DOHH2 (cell line): ENCODE data around the gene KRI1.

Experiments
- H3F3A ChIP-seq: fragments of 200-600 bp; sonication (generic), shearing (Covaris generic); 2 replicates; pipeline ENCODE4 v1.6.0; 2016; ENCODE audit warnings: antibody characterized with exemption, mild to moderate bottlenecking; ENCODE audit not compliant: control insufficient read depth, insufficient read depth
- H3K27ac ChIP-seq: fragments of 200-600 bp; sonication (generic); 2 replicates; pipeline ENCODE4 v1.5.1; 2014; ENCODE audit warnings: low read depth, mild to moderate bottlenecking, low read length, moderate library complexity
- H3K27me3 ChIP-seq: fragments of 200-600 bp; sonication (generic); 2 replicates; pipeline ENCODE4 v1.6.1; 2014; ENCODE audit warnings: mild to moderate bottlenecking, low read length, mixed read lengths; ENCODE audit not compliant: control insufficient read depth
- H3K36me3 ChIP-seq: fragments of 200-600 bp; sonication (generic); 2 replicates; pipeline ENCODE4 v1.6.1; 2014; ENCODE audit warnings: mild to moderate bottlenecking, low read length, moderate library complexity, mixed read lengths; ENCODE audit not compliant: control insufficient read depth
- H3K4me1 ChIP-seq: fragments of 200-600 bp; sonication (generic); 2 replicates; pipeline ENCODE4 v1.6.1; 2014; ENCODE audit warnings: mild to moderate bottlenecking, low read length, mixed read lengths; ENCODE audit not compliant: control insufficient read depth
- H3K4me2 ChIP-seq: fragments of 200-600 bp; sonication (generic); 2 replicates; pipeline ENCODE4 v1.6.0; 2014; ENCODE audit warnings: mild to moderate bottlenecking, low read length, moderate library complexity
- H3K4me3 ChIP-seq: fragments of 200-600 bp; sonication (generic); 2 replicates; pipeline ENCODE4 v1.5.1; 2014; ENCODE audit warnings: mild to moderate bottlenecking, low read length, mixed read lengths
- H3K79me2 ChIP-seq: fragments of 200-600 bp; sonication (generic); 2 replicates; pipeline ENCODE4 v1.6.1; 2014; ENCODE audit warnings: mild to moderate bottlenecking, low read length, mixed read lengths; ENCODE audit not compliant: control insufficient read depth
- H3K9me2 ChIP-seq: fragments of 200-600 bp; sonication (generic); replicated peaks from 2 replicates; pipeline ENCODE4 v1.6.1; 2014; ENCODE audit warnings: mild to moderate bottlenecking, low read length, mixed read lengths; ENCODE audit not compliant: control insufficient read depth
- H3K9me3 ChIP-seq: fragments of 200-600 bp; sonication (generic); 2 replicates; pipeline ENCODE4 v1.6.1; 2014; ENCODE audit warnings: antibody characterized with exemption, low read length, mixed read lengths; ENCODE audit not compliant: control insufficient read depth, insufficient read depth
- H4K20me1 ChIP-seq: fragments of 200-600 bp; sonication (generic); 2 replicates; pipeline ENCODE4 v1.6.0; 2014; ENCODE audit warnings: low read depth, mild to moderate bottlenecking, antibody characterized with exemption, low read length, moderate library complexity; ENCODE audit not compliant: control insufficient read depth, insufficient read depth
- CTCF ChIP-seq: fragments of 200-600 bp; sonication (generic); IDR thresholded peaks from one replicate; pipeline ENCODE4 v1.5.1; 2014; ENCODE audit warnings: antibody characterized with exemption, mild to moderate bottlenecking, low read depth, low read length; ENCODE audit not compliant: poor library complexity, severe bottlenecking
- EZH2phosphoT487 ChIP-seq: fragments of 200-600 bp; sonication (generic); IDR thresholded peaks from 2 replicates; pipeline ENCODE4 v1.6.1; 2017; ENCODE audit warnings: borderline replicate concordance, mild to moderate bottlenecking, antibody characterized with exemption, low read length, moderate library complexity, mixed read lengths

KRI1 gene

GRCh38 chr19:10517361-10517759 is 48.5 kb downstream of the KRI1 start, which contains the start of gene S1PR5:
S1PR5 (minus strand) TSS chr19:10517447; CDS start chr19:10515011, 2,436 bp downstream.
- H3K27ac ChIP-seq: no peak within 1 kb of the TSS
- H3K4me1 ChIP-seq: peaks cover 17% of the 10 kb centered on the region
- no peaks in the 10 kb centered on the region for H3K9me3 ChIP-seq
- no peaks in the 10 kb centered on the region for H3K79me2 ChIP-seq
- no peaks in the 10 kb centered on the region for H3K9me2 ChIP-seq
- H3K27me3 ChIP-seq: peaks cover 46% of the 10 kb centered on the region
- peaks cover 2% of the 10 kb centered on the region; the same call in 1 of the 2 replicates for H4K20me1 ChIP-seq
- no peaks in the 10 kb centered on the region for H3F3A ChIP-seq
- H3K4me2 ChIP-seq: peak within 1 kb of the TSS; percentile 28
- no peak for TF ChIP-seq CTCF
- TF ChIP-seq EZH2phosphoT487: no peak
- H3K36me3 ChIP-seq: no peaks in the 10 kb centered on the region
- H3K4me3 ChIP-seq: 0 out of 2 replicates have a peak within 1 kb of the TSS, but pooled peaks have one; percentile 5

- Histone ChIP-seq H3K9me2 (no peaks in the 10 kb centered on the region), H3K79me2 (no peaks in the 10 kb centered on the region), H3K27ac (no peak overlapping the region), H3K9me3 (no peaks in the 10 kb centered on the region), H3K4me2 (no peak overlapping the region), H4K20me1 (peaks cover 2% of the 10 kb centered on the region; the same call in 1 of the 2 replicates), H3K27me3 (peaks cover 50% of the 10 kb centered on the region), H3F3A (no peaks in the 10 kb centered on the region), H3K4me1 (peaks cover 17% of the 10 kb centered on the region), H3K36me3 (no peaks in the 10 kb centered on the region), H3K4me3 (no peak overlapping the region)
- TF ChIP-seq CTCF (no peak), EZH2phosphoT487 (no peak)
Measured at GRCh38 chr19:10516671-10517286, 49.0 kb downstream of the KRI1 start.

DNA sequence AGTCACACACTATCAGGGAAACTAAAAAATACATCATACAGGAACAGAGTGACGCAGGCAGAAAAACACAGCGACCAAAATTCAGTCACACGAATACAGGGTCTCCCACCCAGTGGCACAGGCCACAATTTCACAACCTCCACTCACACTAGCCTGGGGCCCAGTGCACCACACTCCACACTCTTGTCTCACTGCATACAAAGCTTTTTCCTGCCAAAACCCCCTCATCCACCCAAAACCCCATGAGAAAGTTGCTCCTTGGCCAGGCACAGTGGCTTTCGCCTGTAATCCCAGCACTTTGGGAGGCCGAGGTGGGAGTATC is 49.8 kb downstream of the KRI1 start:
- Histone ChIP-seq H3K27me3 (peaks cover 51% of the 10 kb centered on the region), H3F3A (no peaks in the 10 kb centered on the region), H3K27ac (no peak overlapping the region), H3K79me2 (no peaks in the 10 kb centered on the region), H3K4me3 (no peak overlapping the region), H3K9me3 (no peaks in the 10 kb centered on the region), H3K9me2 (no peaks in the 10 kb centered on the region), H3K36me3 (no peaks in the 10 kb centered on the region), H3K4me2 (no peak overlapping the region), H4K20me1 (peaks cover 2% of the 10 kb centered on the region; the same call in 1 of the 2 replicates), H3K4me1 (peaks cover 17% of the 10 kb centered on the region)
- TF ChIP-seq EZH2phosphoT487: no peak
- no peak for TF ChIP-seq CTCF
